NB4 (cell line): ENCODE measurements around the gene PLA2G4A.
A peak's percentile ranks its signal among the peaks of the same experiment; 100 is the strongest.

Experiments used
- DNase-seq: peaks from one replicate; pipeline ENCODE4 v3.0.0; 2010; ENCODE audit warnings: low read depth
- H3K4me3 ChIP-seq: one replicate; pipeline ENCODE4 v1.5.1; 2011; ENCODE audit warnings: mild to moderate bottlenecking, low read depth, low read length, moderate library complexity
- CTCF ChIP-seq: IDR thresholded peaks from one replicate; pipeline ENCODE4 v1.5.1; 2012; ENCODE audit warnings: low read depth, low read length
- MAX ChIP-seq: IDR thresholded peaks from 2 replicates; pipeline ENCODE4 v1.6.1; 2011; ENCODE audit warnings: low read depth, low read length
- MYC ChIP-seq: IDR thresholded peaks from 2 replicates; pipeline ENCODE4 v1.6.1; 2011; ENCODE audit warnings: low read depth, low read length
- POLR2A ChIP-seq: IDR thresholded peaks from 2 replicates; pipeline ENCODE4 v1.6.1; 2011; ENCODE audit warnings: mild to moderate bottlenecking; ENCODE audit not compliant: insufficient read length; ENCODE audit errors: extremely low read depth

The PLA2G4A gene

GRCh38 chr1:186923486-186923885 lies 94.7 kb downstream of the PLA2G4A start:
- no peak for TF ChIP-seq MYC
- no peak for TF ChIP-seq MAX
- no peak for TF ChIP-seq POLR2A
- TF ChIP-seq CTCF = no peak
- H3K4me3 ChIP-seq = no peak overlapping the region
- DNase-seq = peak; percentile 2

GRCh38 chr1:186925881-186926669 lies 97.3 kb downstream of the PLA2G4A start:
- no peak for DNase-seq
- H3K4me3 ChIP-seq = no peak overlapping the region
- TF ChIP-seq MAX = no peak
- no peak for TF ChIP-seq POLR2A
- no peak for TF ChIP-seq CTCF
- no peak for TF ChIP-seq MYC

GRCh38 chr1:186927884-186928283 lies 99.1 kb downstream of the PLA2G4A start:
- no peak for TF ChIP-seq POLR2A
- no peak for TF ChIP-seq CTCF
- no peak for TF ChIP-seq MAX
- no peak for TF ChIP-seq MYC
- H3K4me3 ChIP-seq = no peak overlapping the region
- DNase-seq = no peak

GRCh38 chr1:186930238-186930637 lies 101.5 kb downstream of the PLA2G4A start:
- H3K4me3 ChIP-seq = no peak overlapping the region
- TF ChIP-seq POLR2A (no peak), MAX (no peak), MYC (no peak), CTCF (no peak)
- DNase-seq = no peak

GRCh38 chr1:186937016-186937670 lies 108.4 kb downstream of the PLA2G4A start:
- TF ChIP-seq POLR2A (no peak), MAX (no peak), MYC (no peak), CTCF (no peak)
- no peak for DNase-seq
- no peak overlapping the region for H3K4me3 ChIP-seq
